Umbilical cord (tissue), 2 donors: ENCODE measurements around the gene CAPZA1. TPM values are rescaled to one million over a fixed set of nuclear protein-coding genes. Genes with fewer than 3 reads are reported as not detected.
"Not testable (repeated sequence)": the region's sequence is repeated elsewhere in the genome, so short reads cannot be mapped to it uniquely, and the experiment has no call there.

Experiments used
- DNase-seq: peaks from one replicate; pipeline ENCODE4 v3.0.0-alpha.2; 2015; ENCODE audit warnings: low spot score
- total RNA-seq: library from RNA; depleted of rRNA; stranded (reverse); fragments of >200 nt; gene quantifications from one replicate; pipeline ENCODE4 v1.2.3, GENCODE V29; 2014; ENCODE audit warnings: low replicate concordance; ENCODE audit not compliant: insufficient read depth

The CAPZA1 gene
- total RNA-seq, 1 donor from 2014 or later = 156 TPM

DNA sequence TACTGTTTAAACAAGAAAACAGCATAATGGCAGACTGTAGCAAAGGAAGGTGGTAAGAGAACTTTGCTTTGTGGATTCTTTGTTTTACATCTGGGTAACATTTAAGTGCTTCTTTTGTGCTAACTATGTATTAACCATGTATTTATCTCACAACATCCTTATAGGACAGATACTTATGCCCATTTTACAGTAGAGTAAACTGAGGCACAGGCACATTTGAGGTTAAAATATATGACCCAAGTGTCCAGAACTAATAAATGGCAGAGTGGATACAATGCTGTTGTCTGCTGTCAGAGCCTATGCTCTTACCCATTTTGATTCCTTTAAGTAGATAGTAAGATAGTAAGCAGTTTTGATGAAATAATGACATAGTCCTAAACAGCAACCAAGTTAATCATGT lies 7.3 kb downstream of the CAPZA1 start:
- no peak for DNase-seq

DNA sequence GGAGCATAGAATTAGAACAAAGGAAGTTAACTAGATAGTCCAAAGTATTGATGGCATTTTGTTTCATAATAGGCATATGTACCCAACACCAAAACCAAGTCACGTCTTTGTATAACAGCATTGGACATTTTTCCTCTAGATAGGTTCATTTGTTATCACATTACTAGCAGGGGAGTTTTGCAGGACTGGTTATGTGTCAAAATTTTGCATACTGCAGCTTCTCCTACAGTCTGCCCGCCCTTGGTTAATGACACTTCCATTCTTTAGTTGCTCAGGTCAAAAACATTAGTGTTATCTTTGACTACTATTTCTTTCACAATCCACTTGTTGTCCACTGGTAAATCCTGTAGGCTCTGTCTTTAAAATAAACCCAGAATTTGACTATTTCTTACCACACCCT lies 8.9 kb downstream of the CAPZA1 start:
- DNase-seq = no peak

DNA sequence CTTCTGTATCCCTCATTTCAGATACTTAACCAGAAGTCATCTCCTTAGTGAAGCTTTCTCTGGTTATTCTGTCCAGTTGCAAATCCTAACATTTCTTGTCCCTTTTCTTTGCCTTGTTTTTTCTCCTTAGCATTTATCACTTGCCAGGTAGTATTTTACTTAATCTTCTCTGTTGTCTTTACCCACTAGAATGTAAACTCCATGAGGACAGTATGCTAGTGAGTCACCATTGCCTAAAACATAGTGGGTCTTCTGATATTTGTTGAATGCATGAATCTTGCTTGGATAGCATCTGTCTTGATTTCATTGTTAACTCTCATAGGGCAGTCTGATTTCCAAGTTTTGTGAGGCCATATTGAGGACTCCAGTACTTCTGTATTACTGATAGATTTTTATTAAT lies 9.6 kb downstream of the CAPZA1 start:
- no peak for DNase-seq

- no peak for DNase-seq
These were observed 14.0 kb downstream of the CAPZA1 start for GRCh38 chr1:112633628-112634027.

- no peak for DNase-seq
These were observed 14.7 kb downstream of the CAPZA1 start for GRCh38 chr1:112634367-112634766.

- DNase-seq = no peak
These were observed 16.4 kb downstream of the CAPZA1 start for GRCh38 chr1:112636056-112636455.

DNA sequence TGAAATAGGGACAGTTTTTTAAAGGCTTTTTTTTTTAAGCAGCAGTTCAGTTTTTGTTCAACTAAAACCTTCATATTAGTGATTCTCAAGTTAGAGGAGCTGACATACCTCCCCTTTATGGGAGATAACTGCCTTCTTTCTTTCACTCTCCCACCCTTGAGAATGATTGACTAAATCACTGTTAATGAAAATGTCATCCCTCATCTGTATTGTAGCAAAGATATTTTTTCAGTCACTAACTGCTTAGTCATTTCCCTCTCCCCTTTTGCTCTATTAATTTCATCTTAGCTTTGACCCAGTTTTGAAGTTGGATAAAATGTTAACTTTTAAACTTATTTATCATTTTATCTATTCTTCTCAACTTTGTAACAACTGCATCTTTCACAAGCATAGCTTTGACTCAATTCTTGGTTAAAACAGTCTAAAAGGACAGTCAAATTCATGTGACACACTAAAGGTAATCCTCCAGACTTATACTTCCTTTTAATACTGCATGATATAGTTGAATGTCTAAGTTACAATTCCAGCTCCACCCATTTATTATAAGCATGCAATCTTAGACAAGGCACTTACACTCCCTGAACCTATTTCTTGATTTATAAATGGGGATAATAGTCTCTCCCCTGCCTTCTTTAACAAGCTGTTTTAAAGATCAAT lies 17.1 kb downstream of the CAPZA1 start:
- no peak for DNase-seq

DNA sequence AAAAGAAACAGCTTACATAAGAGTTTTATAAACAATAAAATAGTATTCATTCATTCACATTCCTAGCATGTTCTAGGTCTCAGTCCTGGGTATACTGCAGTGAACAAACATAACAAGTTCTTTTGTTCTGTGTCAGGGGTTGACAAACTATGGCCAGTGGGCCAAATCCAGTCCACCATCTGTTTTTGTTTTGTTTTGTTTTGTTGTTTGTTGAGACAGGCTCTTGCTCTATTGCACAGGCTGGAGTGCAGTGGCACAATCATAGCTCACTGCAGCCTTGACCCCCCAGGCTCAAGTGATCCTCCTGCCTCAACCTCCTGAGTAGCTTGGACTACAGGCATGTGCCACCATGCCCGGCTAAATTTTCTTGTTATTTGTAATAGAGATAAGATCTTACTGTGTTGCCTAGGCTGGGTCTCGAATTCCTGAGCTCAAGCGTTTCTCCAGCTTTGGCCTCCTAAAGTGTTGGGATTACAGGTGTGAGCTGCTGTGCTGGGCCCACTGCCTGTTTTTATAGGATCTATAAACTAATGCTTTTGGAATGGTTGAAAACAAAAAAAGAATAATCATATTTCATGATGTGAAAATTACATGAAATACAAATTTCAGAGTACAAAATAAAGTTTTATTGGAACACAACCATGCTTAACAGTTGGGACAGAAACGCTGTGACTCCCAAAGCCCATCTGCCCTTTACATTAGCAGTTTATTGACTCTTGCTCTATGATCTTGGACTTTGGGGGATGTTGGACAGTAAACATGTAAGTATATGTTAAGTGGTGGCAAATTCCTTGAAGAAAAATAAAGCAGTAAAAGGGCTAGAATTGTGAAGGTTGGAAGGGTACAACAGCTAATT lies 17.9 kb downstream of the CAPZA1 start:
- DNase-seq = no peak

DNA sequence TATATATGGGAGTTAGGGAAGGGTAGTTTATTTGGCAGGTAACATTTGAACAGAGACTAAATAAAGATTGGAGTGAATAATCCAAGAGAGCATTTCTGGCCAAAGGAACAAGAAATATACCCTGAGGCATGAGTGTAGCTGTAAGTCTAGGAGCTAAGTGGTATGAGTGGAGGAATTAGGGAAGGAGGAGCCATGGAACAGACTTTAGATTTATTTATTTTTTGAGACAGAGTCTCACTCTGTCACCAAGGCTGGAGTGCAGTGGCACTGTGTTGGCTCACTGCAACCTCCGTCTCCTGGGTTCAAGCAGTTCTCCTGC lies 18.4 kb downstream of the CAPZA1 start:
- no peak for DNase-seq

GRCh38 chr1:112640437-112640836 lies 20.8 kb downstream of the CAPZA1 start:
- DNase-seq = not testable (repeated sequence)

- DNase-seq = no peak
These were observed 23.4 kb downstream of the CAPZA1 start for GRCh38 chr1:112643080-112643479.

DNA sequence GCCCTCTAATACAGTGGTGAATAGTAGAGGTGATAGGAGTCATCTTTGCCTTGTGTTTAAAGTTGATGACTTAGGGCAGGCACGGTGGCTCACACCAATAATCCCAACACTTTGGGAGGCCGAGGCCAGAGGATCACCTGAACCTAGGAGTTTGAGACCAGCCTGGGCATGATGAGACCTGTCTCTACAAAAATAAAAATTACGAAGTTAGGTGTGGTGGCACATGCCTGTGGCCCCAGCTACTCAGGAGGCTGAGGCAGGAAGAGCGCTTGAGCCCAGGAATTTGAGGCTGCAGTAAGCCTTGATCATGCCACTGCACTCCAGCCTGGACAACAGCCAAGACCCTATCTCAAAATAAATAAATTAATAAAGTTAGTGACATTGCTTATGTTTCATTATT lies 26.6 kb downstream of the CAPZA1 start:
- no peak for DNase-seq

DNA sequence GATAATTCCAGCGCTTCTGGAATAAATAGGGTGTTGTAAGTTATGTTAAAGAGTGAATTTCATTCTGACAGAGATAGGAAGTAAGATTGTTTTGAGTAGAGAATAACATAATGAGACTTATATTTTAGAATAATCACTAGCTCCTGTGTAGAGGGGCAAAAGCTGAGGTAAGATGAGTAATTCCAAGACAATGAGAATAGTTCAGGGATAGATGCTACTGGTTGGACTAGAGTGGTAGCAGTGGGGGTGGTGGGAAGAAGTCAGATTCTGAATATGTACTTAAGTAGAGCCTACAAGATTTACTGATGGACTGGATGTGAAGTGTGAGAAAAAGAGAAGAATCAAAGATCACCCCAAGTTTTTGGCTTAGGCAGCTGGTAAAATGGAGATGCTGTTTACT lies 31.6 kb downstream of the CAPZA1 start:
- no peak for DNase-seq

GRCh38 chr1:112665857-112666256 lies 46.2 kb downstream of the CAPZA1 start:
- DNase-seq = no peak

GRCh38 chr1:112666946-112667345 lies 47.3 kb downstream of the CAPZA1 start:
- DNase-seq = no peak

DNA sequence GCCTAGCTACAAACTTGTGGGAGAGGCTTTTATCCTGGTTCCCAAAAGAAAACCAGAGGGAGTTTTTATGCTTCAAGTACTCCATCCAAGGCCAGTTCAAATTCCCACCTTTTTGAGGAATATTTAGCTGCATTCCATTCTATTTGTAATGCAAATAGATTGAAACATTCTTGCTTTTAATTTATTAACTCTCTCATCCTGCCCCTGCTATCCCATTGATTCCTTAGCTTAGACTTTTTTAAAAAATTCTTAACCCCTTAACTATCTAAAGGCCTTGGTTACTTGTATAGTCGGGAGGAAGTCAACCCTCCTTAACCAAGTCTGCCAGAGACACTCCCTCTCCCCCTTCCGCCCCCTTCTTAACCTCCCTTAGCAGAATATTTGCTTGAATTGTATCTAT lies 52.4 kb downstream of the CAPZA1 start:
- DNase-seq = no peak

- DNase-seq = no peak
These were observed 53.2 kb downstream of the CAPZA1 start for GRCh38 chr1:112672842-112673241.

- DNase-seq = peak; percentile 56
These were observed 54.2 kb downstream of the CAPZA1 start for GRCh38 chr1:112673592-112674439.

- peak; percentile 86 for DNase-seq
These were observed 54.9 kb downstream of the CAPZA1 start, which contains the start of gene MOV10 for GRCh38 chr1:112674440-112674985. MOV10 (plus strand) TSS chr1:112674659; CDS start chr1:112674913, 254 bp downstream.

DNA sequence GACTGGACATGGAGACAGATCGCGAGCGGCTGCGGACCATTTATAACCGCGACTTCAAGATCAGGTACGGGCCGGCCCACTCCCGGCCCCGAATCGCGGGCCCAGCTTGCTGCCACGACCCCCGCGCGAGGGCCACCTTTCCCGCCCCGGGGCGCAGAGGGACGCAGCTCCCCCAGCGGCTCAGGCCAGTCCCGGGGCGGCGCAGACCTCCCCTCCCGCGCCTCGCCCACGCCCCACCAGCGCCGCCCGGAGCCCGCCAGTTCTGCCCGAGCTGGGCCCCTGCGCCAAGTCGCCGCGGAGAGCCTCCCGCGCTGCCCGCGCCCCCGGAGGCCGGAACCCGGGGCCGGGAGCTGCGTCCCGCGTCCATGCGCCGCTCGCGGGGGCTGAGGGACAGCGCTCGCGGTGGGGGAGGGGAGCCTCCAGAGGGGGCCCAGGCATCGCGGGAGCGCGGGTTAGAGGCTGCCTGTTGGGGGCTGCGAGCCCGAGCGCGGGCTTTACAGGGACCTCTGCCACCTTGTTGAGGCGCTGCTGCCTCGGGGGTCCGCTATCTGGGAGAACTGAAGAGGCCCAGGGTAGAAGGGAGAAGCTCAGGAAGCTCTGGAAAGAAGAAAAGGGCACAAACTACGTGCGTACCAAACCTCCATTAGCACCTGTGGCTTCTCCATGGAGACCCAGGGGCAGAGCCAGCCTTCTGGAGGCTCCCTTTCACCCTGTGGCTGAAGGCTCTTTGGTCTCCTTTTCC lies 55.5 kb downstream of the CAPZA1 start:
- peak; percentile 62 for DNase-seq

- DNase-seq = no peak
These were observed 56.2 kb downstream of the CAPZA1 start for GRCh38 chr1:112675728-112676381.
